Glomerular visceral epithelial cell (primary cell): Measurements from ENCODE around the gene IPO11.
A peak's percentile ranks its signal among the peaks of the same experiment; 100 is the strongest.
"Not testable (repeated sequence)": the region's sequence is repeated elsewhere in the genome, so short reads cannot be mapped to it uniquely, and the experiment has no call there.

ENCODE experiments used
- DNase-seq: peaks from one replicate; pipeline ENCODE4 v3.0.0-alpha.2; 2016; ENCODE audit errors: extremely low spot score

The IPO11 gene

DNA sequence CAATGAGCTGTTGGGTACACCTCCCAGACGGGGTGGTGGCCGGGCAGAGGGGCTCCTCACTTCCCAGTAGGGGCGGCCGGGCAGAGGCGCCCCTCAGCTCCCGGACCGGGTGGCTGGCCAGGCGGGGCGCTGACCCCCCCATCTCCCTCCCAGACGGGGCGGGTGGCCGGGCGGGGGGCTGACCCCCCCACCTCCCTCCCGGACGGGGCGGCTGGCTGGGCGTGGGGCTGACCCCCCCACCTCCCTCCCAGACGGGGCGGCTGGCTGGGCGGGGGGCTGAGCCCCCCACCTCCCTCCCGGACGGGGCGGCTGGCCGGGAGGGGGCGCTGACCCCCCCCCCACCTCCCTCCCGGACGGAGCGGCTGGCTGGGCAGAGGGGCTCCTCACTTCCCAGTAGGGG lies 100.5 kb downstream of the IPO11 start:
- DNase-seq = not testable (repeated sequence)

DNA sequence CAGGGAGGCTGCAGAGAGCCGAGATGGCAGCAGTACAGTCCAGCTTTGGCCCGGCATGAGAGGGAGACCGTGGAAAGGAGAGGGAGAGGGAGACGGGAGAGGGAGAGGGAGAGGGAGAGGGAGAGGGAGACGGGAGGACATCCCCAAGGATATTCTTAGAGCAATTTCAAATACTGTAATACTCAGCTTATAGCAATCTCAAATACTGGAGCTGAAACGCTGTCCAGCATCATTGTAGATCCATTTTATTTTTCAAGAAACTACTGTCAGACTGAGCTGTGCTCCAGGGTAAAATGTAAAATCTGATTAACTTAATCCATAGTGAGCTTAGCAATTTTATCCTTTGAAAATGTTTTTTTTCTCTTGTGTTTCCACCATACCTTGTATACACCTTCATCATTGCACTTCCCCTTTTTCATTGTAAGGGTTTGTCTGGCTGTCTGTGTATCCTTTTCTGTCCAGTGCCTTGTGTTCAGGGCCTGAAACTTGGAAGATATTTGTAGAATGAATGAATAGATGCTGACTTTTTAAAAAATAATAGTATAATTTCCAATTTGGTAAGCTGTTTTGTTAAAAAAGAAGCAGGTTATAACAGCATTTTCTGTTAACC lies 102.1 kb downstream of the IPO11 start:
- no peak for DNase-seq

DNA sequence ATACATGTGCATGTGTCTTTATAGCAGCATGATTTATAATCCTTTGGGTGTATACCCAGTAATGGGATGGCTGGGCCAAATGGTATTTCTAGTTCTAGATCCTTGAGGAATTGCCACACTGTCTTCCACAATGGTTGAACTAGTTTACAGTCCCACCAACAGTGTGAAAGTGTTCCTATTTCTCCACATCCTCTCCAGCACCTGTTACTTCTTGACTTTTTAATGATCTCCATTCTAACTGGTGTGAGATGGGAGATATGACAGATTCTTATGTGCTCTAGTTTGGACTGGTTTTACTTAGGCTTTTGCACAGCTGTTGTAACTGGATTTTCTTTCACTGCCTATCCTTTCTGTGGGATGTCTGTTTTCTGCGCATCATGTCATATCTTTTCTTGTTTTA lies 108.2 kb downstream of the IPO11 start:
- not testable (repeated sequence) for DNase-seq

DNA sequence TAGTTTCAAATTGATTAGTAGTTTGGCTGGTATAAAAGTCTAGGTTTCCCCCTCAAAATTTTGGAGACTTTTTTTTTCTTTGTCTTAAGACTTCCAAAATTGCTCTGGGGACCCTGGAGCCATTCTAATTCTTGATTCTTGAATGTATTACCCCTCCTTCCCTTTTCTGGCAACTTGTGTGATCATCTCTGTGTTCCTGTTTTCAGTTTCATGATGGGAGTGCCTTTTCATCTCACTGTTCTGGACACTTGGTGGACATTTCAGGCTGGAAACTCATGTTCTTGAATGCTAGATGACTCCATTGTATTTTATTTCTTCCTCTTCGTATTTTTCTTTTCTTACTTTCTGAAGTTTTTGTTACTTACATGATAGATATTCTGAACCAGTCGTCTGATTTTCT lies 108.8 kb downstream of the IPO11 start:
- DNase-seq = no peak

DNA sequence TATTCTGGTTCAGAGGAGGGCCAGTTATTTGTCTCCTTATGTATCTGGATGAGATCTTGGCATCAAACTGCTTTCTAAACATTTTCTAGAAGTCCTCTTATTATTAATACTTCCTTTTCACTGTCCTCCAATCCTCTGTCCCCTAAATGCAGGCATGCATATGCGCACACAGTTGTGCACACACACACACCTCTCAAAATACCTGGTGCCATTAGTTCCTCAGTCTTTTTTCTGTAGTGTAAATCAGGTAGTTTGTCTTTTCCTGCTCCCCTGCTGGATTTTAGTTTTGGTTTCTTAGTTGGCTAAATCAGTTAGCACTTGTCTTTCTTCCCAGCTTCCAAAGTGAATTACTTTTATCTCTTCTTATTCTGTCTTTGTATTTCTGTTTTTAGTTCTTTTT lies 110.2 kb downstream of the IPO11 start:
- no peak for DNase-seq

DNA sequence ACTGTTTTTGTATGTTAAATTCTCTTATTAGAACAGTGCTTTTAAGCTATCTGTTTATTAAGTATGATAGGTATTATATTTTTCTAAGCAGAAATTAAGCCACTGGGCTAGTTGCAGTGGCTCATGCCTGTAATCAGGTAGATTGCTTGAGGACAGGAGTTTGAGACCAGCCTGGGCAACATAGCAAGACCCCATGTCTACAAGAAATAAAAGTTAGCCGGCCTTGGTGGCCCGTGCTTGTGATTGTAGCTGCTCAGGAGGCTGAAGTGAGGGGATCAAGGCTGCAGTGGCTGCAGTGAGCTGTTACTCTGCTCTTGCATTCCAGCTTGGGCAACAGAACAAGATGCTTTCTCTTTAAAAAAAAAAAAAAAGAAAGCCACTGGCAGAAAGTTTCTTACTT lies 121.0 kb downstream of the IPO11 start:
- DNase-seq = no peak

DNA sequence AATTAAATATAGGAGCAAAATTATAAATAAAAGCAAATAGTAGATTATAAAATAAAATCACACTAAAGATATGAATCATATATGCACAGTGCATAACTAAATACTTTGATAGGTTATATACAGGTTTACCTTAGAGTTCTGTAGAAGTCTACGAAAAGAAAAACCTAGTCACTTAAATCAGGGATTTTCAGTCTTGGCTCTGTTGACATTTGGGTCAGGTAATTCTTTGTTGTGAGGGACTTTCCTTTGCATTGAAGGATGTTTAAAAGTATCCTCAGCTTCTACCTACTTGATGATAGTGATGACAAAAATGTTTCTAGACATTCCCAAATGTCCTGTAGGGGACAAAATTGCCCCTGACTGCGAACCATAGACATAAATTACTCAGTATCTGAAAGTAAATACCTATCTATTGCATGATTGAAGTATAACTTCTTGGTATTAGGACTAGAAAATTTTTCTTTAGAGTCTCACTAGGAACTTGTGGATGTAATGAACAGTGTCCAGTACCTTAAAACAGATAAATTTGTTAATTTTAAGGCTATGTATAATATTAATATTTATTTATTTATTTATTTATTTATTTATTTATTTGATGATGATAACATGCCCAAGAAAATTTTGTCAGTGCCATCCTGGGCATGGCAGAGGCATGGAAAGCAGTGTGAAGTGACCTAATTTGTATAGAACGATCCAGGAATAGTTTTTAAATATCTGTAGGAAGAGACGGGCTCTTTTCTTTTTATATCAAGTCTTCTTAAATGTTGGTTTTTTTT lies 122.1 kb downstream of the IPO11 start:
- no peak for DNase-seq

DNA sequence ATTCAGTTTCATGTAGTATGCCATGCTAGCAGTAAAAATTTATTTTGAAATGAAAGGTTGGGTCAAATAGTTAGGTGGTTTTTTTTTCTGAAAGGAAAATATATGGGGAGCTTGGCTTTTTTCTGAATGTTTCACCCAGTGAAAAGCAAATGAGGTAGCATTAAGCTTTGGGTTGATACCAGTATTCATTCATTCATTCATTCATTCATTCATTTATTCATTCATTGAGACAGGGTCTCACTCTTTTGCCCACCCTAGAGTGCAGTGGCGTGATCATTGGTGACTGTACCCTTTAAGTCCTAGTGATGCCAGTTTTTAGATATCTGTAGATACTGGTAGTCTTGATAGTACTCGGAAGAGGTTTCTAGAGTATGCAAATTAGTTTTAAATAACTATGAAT lies 123.7 kb downstream of the IPO11 start:
- no peak for DNase-seq

DNA sequence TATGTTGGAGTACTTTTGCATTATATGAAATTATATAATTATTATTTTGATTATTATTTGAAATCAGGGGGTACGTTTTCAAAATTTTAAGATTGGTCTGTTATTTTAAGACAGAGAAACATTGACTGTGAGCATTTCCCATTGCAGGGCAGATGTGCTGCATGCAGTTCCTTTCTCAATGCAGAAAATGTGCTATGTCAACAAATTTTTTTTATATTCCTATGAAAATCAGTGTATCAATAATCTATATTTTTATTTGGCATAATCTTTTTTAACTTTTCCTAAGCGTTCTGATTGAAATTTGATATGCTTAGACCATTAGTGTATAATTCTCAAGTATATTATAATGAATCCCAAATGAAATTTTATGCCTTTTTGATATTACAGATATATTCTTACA lies 124.2 kb downstream of the IPO11 start:
- DNase-seq = no peak

DNA sequence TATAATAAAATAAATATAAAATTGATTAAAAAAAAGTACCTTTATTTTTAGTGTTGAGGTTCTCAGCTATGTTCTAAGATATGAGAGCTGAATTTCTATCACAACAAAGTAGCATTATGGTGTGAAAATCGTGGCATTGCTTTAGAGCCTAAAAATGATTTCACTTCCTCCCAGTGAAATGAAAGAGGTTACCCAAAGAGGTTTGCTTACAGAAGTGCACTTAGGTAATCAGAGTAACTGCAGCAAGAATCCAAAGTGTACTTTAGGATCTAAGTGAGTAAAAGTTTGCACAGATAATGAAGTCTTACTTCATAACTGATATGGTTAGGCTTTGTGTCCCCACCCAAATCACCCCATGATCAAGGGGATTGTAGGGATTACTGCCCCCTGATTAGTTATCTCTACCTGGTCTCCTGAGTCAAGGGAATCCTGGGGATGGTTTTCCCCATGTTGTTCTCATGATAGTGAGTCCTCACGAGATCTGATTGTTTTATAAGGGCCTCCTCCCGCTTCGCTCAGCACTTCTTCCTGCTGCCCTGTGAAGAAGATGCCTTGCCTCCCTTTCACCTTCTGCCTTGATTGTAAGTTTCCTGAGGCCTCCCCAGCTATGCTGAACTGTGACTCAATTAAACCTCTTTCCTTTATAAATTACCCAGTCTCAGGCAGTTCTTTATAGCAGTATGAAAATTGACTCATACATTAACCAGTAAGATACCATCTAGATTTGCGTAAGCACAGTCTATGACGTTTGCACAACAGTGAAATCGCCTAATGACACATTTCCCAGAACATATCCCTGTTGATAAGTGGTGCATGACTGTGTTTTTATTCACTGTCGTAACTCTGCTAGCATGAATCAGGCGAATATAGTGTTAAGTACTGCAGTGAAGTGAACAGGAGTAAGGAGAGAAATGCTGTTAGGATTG lies 125.7 kb downstream of the IPO11 start:
- DNase-seq = peak; percentile 9

DNA sequence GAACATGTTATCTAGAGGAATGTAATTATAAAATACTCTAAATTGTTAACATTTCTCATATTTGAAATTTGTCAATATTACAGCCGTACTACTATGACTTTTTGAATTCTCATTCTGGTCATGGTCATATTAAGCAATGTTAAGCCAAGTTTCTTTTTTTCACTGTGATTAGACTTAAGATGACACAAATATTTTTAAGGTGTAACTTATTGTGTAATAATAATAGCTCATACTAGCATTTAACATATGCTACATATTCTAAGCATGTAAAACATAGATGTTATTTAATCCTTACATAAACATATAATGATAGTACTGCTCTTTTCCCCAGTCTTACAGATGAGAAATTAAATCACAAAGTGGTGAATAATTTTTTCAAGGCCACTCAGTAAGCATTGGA lies 130.2 kb downstream of the IPO11 start:
- DNase-seq = no peak

DNA sequence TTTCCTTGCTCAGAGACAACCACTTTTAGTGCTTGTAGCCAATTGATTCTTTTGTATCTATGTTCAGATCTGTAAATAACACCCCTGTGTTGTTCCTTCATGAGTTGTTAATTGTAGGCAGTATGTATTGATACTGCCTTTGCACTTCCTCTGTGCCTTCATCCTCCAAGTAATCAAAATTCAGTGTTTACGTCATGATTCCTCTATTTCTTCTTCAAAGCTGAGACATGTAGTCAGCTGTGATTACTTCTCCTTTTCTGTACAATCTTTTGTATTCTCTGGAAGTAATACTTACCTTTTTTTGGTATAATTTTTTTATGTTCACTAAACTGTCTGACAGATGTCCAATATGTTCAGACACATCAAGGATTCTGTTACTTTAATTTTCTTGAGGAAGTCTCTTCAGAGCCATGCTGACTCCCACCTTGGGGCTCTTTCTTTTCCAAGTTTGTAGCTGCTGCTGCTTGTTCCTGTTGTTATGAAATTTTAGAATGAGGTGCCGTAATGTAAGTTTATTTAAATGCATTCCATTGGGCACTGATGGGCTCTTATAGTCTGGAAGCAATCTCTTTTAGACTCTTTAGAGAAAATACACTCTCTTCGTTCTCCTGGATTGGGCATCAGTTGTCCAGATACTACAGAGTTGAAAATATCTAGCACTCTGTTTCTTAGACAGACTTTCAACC lies 135.5 kb downstream of the IPO11 start:
- DNase-seq = no peak

DNA sequence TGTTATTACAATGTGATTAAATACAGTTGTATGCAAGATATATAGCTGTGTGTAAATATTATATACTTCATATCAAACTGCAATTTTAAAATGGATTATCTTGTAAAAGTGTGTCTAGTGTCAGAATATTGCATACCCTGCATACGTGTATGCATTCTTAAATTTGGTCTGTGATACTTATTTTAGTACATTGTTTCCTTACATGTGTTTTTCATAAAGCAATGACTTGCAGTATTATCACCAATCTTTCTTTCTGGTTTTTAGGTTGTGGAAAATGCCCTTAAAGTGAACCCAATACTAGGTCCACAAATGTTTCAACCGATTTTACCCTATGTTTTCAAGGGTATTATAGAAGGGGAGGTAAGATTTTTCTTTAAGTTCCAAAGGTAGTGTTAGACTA lies 137.5 kb downstream of the IPO11 start:
- no peak for DNase-seq

DNA sequence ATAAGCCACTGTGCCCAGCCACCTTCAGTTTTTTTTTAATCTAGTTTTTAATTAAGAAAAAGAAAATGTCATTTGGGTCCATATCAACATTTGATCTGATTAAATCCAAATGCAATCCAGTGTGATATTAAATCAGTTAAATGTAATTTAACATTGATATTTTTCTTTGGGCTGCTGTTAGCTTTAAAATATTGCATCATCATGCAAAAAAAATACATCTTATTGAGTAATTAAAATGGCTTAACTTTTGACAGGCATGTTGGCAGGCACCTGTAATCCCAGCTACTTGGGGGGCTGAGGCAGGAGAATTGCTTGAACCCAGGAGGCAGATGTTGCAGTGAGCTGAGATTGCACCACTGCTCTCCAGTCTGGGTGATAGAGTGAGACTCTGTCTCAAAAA lies 143.4 kb downstream of the IPO11 start:
- DNase-seq = no peak

DNA sequence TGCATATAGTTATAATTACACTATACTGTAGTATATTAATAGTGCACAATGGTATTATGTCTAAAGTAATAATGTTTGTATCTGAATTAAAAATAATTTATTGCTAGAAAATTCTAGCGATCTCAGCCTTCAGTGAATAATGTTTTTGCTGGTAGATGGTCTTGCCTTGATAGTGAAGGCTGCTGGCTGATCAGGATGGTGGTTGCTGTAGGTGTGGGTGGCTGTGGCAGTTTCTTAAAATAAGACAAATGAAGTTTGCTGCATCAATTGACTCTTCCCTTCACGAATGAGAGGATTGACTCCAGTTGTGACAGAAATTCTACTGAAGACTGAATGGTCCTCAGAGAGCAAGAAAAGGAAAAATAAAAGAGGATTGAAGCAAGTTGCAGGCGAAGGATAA lies 146.4 kb downstream of the IPO11 start:
- DNase-seq = no peak

DNA sequence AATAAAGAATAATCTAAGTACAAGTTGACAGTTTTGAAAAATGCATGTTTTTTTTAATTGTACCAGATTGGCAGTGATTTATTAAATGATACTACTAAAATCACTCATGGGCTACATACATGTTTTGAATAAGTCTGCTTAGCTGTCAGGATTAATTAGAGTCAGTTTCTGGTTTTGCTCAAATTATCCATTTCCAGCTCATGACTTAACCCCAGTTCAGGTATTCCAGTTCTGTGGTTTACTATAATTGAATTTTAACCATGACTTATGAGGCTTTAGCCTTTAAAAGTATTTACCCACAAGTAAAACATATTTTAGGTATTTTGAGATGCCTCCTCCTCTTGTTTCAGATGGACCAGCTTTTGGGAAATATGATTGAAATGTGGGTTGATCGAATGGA lies 148.2 kb downstream of the IPO11 start:
- DNase-seq = no peak

DNA sequence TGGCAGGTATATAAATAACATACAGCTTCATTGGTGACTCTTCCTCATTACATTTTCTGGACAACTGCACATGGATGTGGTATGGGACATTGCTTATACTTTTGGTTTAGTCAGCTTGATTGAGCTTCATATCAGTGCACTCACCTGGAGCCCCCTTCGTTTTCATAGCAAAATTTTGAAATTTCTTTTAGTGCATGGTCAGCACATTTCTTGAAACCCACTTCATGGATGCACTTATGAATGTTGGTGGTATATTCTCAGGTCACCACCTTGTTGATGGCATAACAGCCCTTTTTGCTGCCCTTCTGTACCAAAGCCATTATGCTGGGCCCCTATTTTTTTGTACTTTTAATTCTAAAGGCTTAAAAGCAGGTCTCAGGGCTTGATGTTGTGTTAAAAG lies 149.3 kb downstream of the IPO11 start:
- no peak for DNase-seq

DNA sequence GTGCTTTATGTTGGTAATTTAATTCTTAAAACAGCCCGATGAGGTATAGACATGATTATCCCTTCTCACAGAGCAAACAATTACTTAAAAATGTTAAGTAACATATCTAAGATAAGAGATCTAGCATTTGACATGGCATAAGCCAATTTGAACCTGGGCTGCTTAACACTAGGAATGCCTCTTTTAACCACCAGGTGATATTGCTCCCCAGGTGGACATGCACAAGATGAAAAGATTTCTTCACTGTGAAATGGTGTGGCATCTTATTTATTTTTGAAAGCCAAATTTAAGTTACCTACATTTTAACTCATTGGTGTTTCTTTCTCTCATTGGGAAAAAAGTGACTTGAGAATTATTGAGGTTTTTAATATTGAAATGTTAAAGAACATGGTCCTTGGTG lies 150.3 kb downstream of the IPO11 start:
- no peak for DNase-seq

DNA sequence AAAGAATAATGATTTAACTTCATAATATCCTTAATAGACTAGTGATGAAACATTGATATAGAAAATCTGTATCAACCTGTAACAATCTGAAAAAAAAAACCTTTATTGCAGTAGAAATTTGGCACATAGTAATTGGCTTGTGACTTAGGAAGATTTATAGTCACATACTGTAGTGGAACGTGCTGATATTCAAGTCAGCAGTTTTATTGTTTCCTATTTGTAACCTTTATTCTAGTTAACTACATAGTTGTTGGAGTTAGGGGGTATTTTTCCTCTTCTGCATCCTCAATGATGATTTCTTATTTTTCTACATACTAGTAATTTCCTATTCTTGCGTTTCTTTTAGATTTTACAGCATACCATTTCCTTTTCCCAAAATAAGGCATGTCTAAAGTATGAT lies 151.5 kb downstream of the IPO11 start:
- DNase-seq = no peak

DNA sequence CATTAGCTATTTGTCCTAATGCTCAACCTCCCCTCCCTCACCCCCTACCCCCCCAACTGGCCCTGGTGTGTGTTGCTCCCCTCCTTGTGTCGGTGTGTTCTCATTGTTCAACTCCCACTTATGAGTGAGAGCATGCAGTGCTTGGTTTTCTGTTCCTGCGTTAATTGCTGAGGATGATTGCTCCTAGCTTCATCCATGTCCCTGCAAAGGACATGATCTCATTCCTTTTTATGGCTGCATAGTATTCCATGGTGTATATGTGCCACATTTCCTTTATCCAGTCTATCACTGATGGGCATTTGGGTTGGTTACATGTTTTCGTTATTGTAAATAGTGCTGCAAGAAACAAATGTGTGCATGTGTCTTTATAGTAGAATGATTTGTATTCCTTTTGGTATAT lies 153.2 kb downstream of the IPO11 start:
- not testable (repeated sequence) for DNase-seq

DNA sequence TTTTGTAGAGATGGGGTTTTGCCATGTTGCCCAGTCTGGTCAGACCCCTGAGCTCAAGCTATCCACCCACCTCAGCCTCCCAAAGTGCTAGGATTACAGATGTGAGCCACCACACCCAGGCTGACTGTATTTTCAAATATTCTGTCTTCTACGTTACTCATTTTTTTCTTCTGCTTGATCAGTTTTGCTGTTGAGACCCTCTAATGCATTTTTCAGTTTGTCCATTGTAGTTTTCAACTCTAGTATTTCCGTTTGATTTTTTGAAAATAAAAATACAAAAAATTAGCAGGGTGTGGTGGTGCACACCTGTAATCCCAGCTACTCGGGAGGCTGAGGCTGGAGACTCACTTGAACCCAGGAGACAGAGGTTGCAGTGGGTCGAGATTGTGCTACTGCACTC lies 155.6 kb downstream of the IPO11 start:
- DNase-seq = no peak

DNA sequence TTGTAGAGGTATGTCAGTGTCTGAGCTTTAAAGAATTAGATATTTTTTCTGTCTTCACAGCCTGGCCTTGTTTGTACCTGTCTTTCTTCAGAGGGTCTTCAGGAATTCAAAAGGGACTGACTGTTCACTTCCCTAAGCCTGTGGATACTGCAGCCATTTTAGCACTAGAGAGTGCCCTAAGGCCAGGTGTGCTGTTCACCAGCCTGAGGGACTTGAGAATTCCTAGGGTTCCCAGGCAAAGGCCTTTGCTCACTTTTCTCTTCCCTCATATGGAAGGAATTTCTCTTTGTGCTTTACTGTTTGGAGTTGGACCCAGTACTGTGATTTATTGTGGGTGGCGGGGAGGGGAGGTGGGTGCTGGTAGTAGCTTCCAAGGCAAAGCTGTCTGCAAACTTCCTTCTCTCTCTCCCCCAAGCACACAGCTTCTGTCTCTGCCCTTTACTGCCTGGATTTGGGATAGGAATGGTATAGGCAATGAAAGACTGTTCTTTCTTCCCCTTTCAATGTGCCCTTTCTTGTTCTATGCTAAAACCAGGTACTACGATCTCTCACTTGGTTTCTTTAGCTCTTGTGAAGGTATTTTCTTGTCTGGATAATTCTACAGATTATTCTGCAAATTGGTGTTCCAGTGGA lies 156.4 kb downstream of the IPO11 start:
- DNase-seq = no peak
